HepG2 (cell line): ENCODE data around the gene TSGA10IP.

Source experiments
- CEBPG ChIP-seq: IDR thresholded peaks from 2 replicates; pipeline ENCODE4 v1.6.1; 2016
- CTCF ChIP-seq: sonication (generic); formaldehyde crosslinking; IDR thresholded peaks from 2 replicates; pipeline ENCODE4 v1.5.0; 2020; ENCODE audit warnings: mild to moderate bottlenecking, missing genetic modification reagents, moderate library complexity
- ELF1 ChIP-seq: sonication (generic); formaldehyde crosslinking; IDR thresholded peaks from 2 replicates; pipeline ENCODE4 v1.4.0; 2020; ENCODE audit warnings: missing genetic modification reagents
- ESRRA ChIP-seq: sonication (generic); formaldehyde crosslinking; IDR thresholded peaks from 2 replicates; pipeline ENCODE4 v1.5.1; 2020; ENCODE audit warnings: mild to moderate bottlenecking, low read depth, missing genetic modification reagents
- MED13 ChIP-seq: sonication (generic); formaldehyde crosslinking; IDR thresholded peaks from 2 replicates; pipeline ENCODE4 v1.5.0; 2020; ENCODE audit warnings: missing genetic modification reagents
- MXI1 ChIP-seq: IDR thresholded peaks from 3 replicates; pipeline ENCODE4 v1.6.1; 2012; ENCODE audit warnings: low read depth, low read length, inconsistent platforms, borderline replicate concordance
- POLR2AphosphoS5 ChIP-seq: IDR thresholded peaks from 2 replicates; pipeline ENCODE4 v1.6.1; 2012; ENCODE audit warnings: low read depth, low read length
- ZFX ChIP-seq: sonication (generic); formaldehyde crosslinking; IDR thresholded peaks from 2 replicates; pipeline ENCODE4 v1.4.0; 2020; ENCODE audit warnings: mild to moderate bottlenecking, low read depth, missing genetic modification reagents, moderate library complexity
- ZNF710 ChIP-seq: sonication (generic); formaldehyde crosslinking; IDR thresholded peaks from 2 replicates; pipeline ENCODE4 v1.5.0; 2020; ENCODE audit warnings: mild to moderate bottlenecking, missing genetic modification reagents, borderline replicate concordance
- TF ChIP-seq, protein P1 (sequence below): sonication (generic); formaldehyde crosslinking; IDR thresholded peaks from 2 replicates; pipeline ENCODE4 v1.8.1; 2022; ENCODE audit warnings: low read depth, mild to moderate bottlenecking, missing genetic modification reagents
- TF ChIP-seq, protein P2 (sequence below): IDR thresholded peaks from 2 replicates; pipeline ENCODE4 v1.6.1; 2016; ENCODE audit warnings: mild to moderate bottlenecking, missing biosample characterization, missing genetic modification reagents
- TF ChIP-seq, protein P3 (sequence below): sonication (generic); formaldehyde crosslinking; IDR thresholded peaks from 2 replicates; pipeline ENCODE4 v1.4.0; 2020; ENCODE audit warnings: missing genetic modification reagents

- TF ChIP-seq ELF1 (CRISPR knock-in tag): no peak
- TF ChIP-seq ESRRA (CRISPR knock-in tag): no peak
- TF ChIP-seq MED13: no peak
- TF ChIP-seq, protein P1, sequence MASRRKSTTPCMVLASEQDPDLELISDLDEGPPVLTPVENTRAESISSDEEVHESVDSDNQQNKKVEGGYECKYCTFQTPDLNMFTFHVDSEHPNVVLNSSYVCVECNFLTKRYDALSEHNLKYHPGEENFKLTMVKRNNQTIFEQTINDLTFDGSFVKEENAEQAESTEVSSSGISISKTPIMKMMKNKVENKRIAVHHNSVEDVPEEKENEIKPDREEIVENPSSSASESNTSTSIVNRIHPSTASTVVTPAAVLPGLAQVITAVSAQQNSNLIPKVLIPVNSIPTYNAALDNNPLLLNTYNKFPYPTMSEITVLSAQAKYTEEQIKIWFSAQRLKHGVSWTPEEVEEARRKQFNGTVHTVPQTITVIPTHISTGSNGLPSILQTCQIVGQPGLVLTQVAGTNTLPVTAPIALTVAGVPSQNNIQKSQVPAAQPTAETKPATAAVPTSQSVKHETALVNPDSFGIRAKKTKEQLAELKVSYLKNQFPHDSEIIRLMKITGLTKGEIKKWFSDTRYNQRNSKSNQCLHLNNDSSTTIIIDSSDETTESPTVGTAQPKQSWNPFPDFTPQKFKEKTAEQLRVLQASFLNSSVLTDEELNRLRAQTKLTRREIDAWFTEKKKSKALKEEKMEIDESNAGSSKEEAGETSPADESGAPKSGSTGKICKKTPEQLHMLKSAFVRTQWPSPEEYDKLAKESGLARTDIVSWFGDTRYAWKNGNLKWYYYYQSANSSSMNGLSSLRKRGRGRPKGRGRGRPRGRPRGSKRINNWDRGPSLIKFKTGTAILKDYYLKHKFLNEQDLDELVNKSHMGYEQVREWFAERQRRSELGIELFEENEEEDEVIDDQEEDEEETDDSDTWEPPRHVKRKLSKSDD (CRISPR knock-in tag): no peak
- TF ChIP-seq ZFX (CRISPR knock-in tag): no peak
- TF ChIP-seq, protein P2, sequence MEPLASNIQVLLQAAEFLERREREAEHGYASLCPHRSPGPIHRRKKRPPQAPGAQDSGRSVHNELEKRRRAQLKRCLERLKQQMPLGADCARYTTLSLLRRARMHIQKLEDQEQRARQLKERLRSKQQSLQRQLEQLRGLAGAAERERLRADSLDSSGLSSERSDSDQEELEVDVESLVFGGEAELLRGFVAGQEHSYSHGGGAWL (CRISPR knock-in tag): no peak
- no peak for TF ChIP-seq POLR2AphosphoS5
- TF ChIP-seq, protein P3, sequence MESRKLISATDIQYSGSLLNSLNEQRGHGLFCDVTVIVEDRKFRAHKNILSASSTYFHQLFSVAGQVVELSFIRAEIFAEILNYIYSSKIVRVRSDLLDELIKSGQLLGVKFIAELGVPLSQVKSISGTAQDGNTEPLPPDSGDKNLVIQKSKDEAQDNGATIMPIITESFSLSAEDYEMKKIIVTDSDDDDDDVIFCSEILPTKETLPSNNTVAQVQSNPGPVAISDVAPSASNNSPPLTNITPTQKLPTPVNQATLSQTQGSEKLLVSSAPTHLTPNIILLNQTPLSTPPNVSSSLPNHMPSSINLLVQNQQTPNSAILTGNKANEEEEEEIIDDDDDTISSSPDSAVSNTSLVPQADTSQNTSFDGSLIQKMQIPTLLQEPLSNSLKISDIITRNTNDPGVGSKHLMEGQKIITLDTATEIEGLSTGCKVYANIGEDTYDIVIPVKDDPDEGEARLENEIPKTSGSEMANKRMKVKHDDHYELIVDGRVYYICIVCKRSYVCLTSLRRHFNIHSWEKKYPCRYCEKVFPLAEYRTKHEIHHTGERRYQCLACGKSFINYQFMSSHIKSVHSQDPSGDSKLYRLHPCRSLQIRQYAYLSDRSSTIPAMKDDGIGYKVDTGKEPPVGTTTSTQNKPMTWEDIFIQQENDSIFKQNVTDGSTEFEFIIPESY: no peak
- no peak for TF ChIP-seq MXI1
- TF ChIP-seq ZNF710 (CRISPR knock-in tag): no peak
- no peak for TF ChIP-seq CTCF (CRISPR knock-in tag)
- TF ChIP-seq CEBPG (CRISPR knock-in tag): no peak
Observed at GRCh38 chr11:65895482-65895981, 49.7 kb upstream of the TSGA10IP start.
